Prostate gland (tissue), 2 donors: Measurements from ENCODE around the gene A3GALT2. TPM values are rescaled to one million over a fixed set of nuclear protein-coding genes. Genes with fewer than 3 reads are reported as not detected.
"Not testable (repeated sequence)": the region's sequence is repeated elsewhere in the genome, so short reads cannot be mapped to it uniquely, and the experiment has no call there.

Source experiments
- DNase-seq: peaks from one replicate; pipeline ENCODE4 v3.0.0-alpha.2; 2019; ENCODE audit warnings: low spot score
- H3K27ac ChIP-seq, 2 donors: fragments of 200-600 bp; sonication (generic); 2 replicates each; pipeline ENCODE4 v1.5.1; 2017 to 2019
- H3K27me3 ChIP-seq: fragments of 200-600 bp; sonication (generic); replicated peaks from 2 replicates; pipeline ENCODE4 v1.5.1; 2019; ENCODE audit not compliant: insufficient read depth
- H3K36me3 ChIP-seq, 2 donors: fragments of 200-600 bp; sonication (generic); 1 replicate in 1 of 2; 2 replicates in 1 of 2; pipeline versions ENCODE4 v1.5.1 to v1.8.1; 2017 to 2019
- H3K4me1 ChIP-seq: fragments of 200-600 bp; sonication (generic); replicated peaks from 2 replicates; pipeline ENCODE4 v1.5.1; 2019
- H3K4me3 ChIP-seq, 2 donors: fragments of 200-600 bp; sonication (generic); 2 replicates each; pipeline ENCODE4 v1.5.1; 2017 to 2019
- H3K9me3 ChIP-seq: fragments of 200-600 bp; sonication (generic); 2 replicates; pipeline ENCODE4 v1.5.1; 2017
- CTCF ChIP-seq, 4 experiments: fragments of 200-600 bp in 2 of 4; fragments of 450-650 bp in 2 of 4; sonication (generic) in 2 of 4; IDR thresholded peaks; 1 replicate in 3 of 4; 2 replicates in 1 of 4; pipeline ENCODE4 v1.5.1; 2016 to 2019; ENCODE audit warnings: antibody characterized with exemption in 4 of 4, mild to moderate bottlenecking in 2 of 4, moderate library complexity in 2 of 4
- POLR2A ChIP-seq: fragments of 450-650 bp; IDR thresholded peaks from one replicate; pipeline ENCODE4 v1.6.1; 2016; ENCODE audit warnings: antibody characterized with exemption, mild to moderate bottlenecking
- POLR2AphosphoS5 ChIP-seq: sonication (generic); formaldehyde crosslinking; IDR thresholded peaks from one replicate; pipeline ENCODE4 v1.6.1; 2017; ENCODE audit warnings: antibody characterized with exemption
- WGBS: methylation state at CpG from one replicate; pipeline ENCODE4 v1.1.5; 2018; 5-methylcytosine and 5-hydroxymethylcytosine counted together
- intact Hi-C: fragments of 100-400 bp; cut with DNase I; formaldehyde crosslinking; loops from one replicate; pipeline ENCODE4 v1.14.2; 2022
- total RNA-seq, 2 donors: library from RNA; depleted of rRNA; stranded (reverse); fragments of >200 nt; gene quantifications; one replicate each; pipeline ENCODE4 v1.1.0, GENCODE V29; 2016

A3GALT2 gene
- total RNA-seq, 2 donors from 2014 or later, result 0.46 TPM; not detected in 1

GRCh38 chr1:33314416-33314815, 6.5 kb downstream of the A3GALT2 start:
- 84% methylated on average over 9 of the region's 9 CpGs for WGBS
- DNase-seq, result no peak
- no peaks in the 10 kb centered on the region for H3K27me3 ChIP-seq

GRCh38 chr1:33312413-33312749, 8.5 kb downstream of the A3GALT2 start:
- H3K4me3 ChIP-seq, result no peak overlapping the region
- 71% methylated on average over 5 of the region's 5 CpGs for WGBS
- DNase-seq, result no peak
- H3K36me3 ChIP-seq, result no peaks in the 10 kb centered on the region
- H3K27me3 ChIP-seq, result no peaks in the 10 kb centered on the region
- intact Hi-C loops, result no loop called here
- no peaks in the 10 kb centered on the region for H3K9me3 ChIP-seq
- no peak for TF ChIP-seq POLR2A
- no peak overlapping the region for H3K27ac ChIP-seq
- no peaks in the 10 kb centered on the region for H3K4me1 ChIP-seq

More at GRCh38 chr1:33314416-33314815, 6.5 kb downstream of the A3GALT2 start:
- H3K4me3 ChIP-seq, result no peak overlapping the region
- H3K9me3 ChIP-seq, result no peaks in the 10 kb centered on the region
- intact Hi-C loops, result no loop called here
- no peak overlapping the region for H3K27ac ChIP-seq
- TF ChIP-seq CTCF (IDR thresholded peaks at IDR 0.05) (no peak), POLR2AphosphoS5 (no peak), POLR2A (no peak)
- no peaks in the 10 kb centered on the region for H3K36me3 ChIP-seq
- H3K4me1 ChIP-seq, result no peaks in the 10 kb centered on the region

- Histone ChIP-seq H3K4me1 (peaks cover 4% of the 10 kb centered on the region), H3K9me3 (no peaks in the 10 kb centered on the region), H3K27me3 (no peaks in the 10 kb centered on the region), H3K4me3 (no peak overlapping the region), H3K36me3 (no peaks in the 10 kb centered on the region), H3K27ac (no peak overlapping the region)
- 90% methylated on average over 7 of the region's 7 CpGs for WGBS
- TF ChIP-seq POLR2AphosphoS5 (no peak), CTCF (IDR thresholded peaks at IDR 0.05) (no peak), POLR2A (no peak)
- no peak for DNase-seq
- intact Hi-C loops, result no loop called here
These were observed 9.0 kb downstream of the A3GALT2 start for GRCh38 chr1:33311706-33312412.

- Histone ChIP-seq H3K36me3 (no peaks in the 10 kb centered on the region), H3K27me3 (no peaks in the 10 kb centered on the region), H3K27ac (no peak overlapping the region), H3K4me1 (peaks cover 6% of the 10 kb centered on the region), H3K9me3 (no peaks in the 10 kb centered on the region), H3K4me3 (no peak overlapping the region)
- intact Hi-C loops, result no loop called here
- TF ChIP-seq CTCF (IDR thresholded peaks at IDR 0.05) (no peak), POLR2A (no peak), POLR2AphosphoS5 (no peak)
- 91% methylated on average over 7 of the region's 8 CpGs for WGBS
- no peak for DNase-seq
These were observed 10.2 kb downstream of the A3GALT2 start for GRCh38 chr1:33310702-33311101.

- intact Hi-C loops, result not testable (repeated sequence)
- WGBS, result 97% methylated on average over 23 of the region's 32 CpGs
These were observed 11.5 kb downstream of the A3GALT2 start for GRCh38 chr1:33309351-33309750.

GRCh38 chr1:33307494-33307864, 13.4 kb downstream of the A3GALT2 start:
- Histone ChIP-seq H3K9me3 (no peaks in the 10 kb centered on the region), H3K4me1 (peaks cover 6% of the 10 kb centered on the region), H3K27me3 (no peaks in the 10 kb centered on the region), H3K36me3 (no peaks in the 10 kb centered on the region), H3K27ac (no peak overlapping the region), H3K4me3 (no peak overlapping the region)
- 65% methylated on average over 2 of the region's 5 CpGs for WGBS
- intact Hi-C loops, result no loop called here
- TF ChIP-seq POLR2AphosphoS5, result no peak
- TF ChIP-seq CTCF (IDR thresholded peaks at IDR 0.05), result no peak
- no peak for TF ChIP-seq POLR2A
- no peak for DNase-seq

More at GRCh38 chr1:33309351-33309750, 11.5 kb downstream of the A3GALT2 start:
- not testable (repeated sequence) for H3K27ac ChIP-seq, H3K27me3 ChIP-seq, DNase-seq, H3K4me1 ChIP-seq, H3K36me3 ChIP-seq, H3K4me3 ChIP-seq, H3K9me3 ChIP-seq
